ENCODE measurements around the gene EFHC2.

DNA sequence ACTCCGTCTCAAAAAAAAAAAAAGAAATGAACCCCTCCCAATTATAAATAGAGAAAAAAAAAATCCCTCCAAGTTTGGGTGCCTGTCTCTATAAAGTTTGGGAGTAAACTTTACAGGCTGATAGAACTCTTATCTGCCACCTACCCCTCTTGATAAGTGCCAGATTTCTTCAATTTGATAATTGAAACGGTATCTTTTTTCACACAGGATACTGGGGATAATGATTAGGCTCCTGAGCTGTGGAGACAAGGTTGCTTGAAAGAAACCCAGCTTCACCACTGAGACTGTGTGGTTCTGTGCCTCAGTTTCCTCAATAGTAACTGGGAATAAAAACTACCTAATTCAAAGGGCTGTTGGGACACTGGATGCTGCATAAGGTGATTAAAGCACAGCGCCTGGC is 606 bp downstream of the EFHC2 start:
- TF ChIP-seq, protein P1, sequence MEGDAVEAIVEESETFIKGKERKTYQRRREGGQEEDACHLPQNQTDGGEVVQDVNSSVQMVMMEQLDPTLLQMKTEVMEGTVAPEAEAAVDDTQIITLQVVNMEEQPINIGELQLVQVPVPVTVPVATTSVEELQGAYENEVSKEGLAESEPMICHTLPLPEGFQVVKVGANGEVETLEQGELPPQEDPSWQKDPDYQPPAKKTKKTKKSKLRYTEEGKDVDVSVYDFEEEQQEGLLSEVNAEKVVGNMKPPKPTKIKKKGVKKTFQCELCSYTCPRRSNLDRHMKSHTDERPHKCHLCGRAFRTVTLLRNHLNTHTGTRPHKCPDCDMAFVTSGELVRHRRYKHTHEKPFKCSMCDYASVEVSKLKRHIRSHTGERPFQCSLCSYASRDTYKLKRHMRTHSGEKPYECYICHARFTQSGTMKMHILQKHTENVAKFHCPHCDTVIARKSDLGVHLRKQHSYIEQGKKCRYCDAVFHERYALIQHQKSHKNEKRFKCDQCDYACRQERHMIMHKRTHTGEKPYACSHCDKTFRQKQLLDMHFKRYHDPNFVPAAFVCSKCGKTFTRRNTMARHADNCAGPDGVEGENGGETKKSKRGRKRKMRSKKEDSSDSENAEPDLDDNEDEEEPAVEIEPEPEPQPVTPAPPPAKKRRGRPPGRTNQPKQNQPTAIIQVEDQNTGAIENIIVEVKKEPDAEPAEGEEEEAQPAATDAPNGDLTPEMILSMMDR (IDR thresholded peaks at IDR 0.05): no peak
- no peak for TF ChIP-seq POLR2A (IDR thresholded peaks at IDR 0.05)
